Smooth muscle cell (in vitro differentiated cells): Measurements from ENCODE around the gene MTSS2. TPM values are rescaled to one million over a fixed set of nuclear protein-coding genes. Genes with fewer than 3 reads are reported as not detected.

Experiments used
- DNase-seq: peaks from one replicate; lab custom pipeline; 2025; ENCODE audit not compliant: unreplicated experiment; lab: John Stamatoyannopoulos, UW
- H2AFZ ChIP-seq: fragments of 200-600 bp; sonication (generic); 2 replicates; pipeline ENCODE4 v1.6.0; 2016; ENCODE audit warnings: antibody characterized with exemption, low read depth, mild to moderate bottlenecking
- H3F3A ChIP-seq: fragments of 200-600 bp; sonication (generic); 2 replicates; pipeline ENCODE4 v1.6.0; 2017; ENCODE audit warnings: antibody characterized with exemption, low read depth
- H3K27ac ChIP-seq: fragments of 200-600 bp; sonication (generic); 2 replicates; pipeline ENCODE4 v1.5.1; 2016; ENCODE audit warnings: low read depth, mild to moderate bottlenecking
- H3K27me3 ChIP-seq: fragments of 200-600 bp; sonication (generic); 2 replicates; pipeline ENCODE4 v1.6.1; 2016; ENCODE audit warnings: low read depth, mild to moderate bottlenecking
- H3K36me3 ChIP-seq: fragments of 200-600 bp; sonication (generic); 2 replicates; pipeline ENCODE4 v1.5.1; 2016; ENCODE audit warnings: low read depth
- H3K4me1 ChIP-seq: fragments of 200-600 bp; sonication (generic); 2 replicates; pipeline ENCODE4 v1.5.1; 2016; ENCODE audit warnings: low read depth
- H3K4me2 ChIP-seq: fragments of 200-600 bp; sonication (generic); 2 replicates; pipeline ENCODE4 v1.6.0; 2016; ENCODE audit warnings: mild to moderate bottlenecking
- H3K4me3 ChIP-seq: fragments of 200-600 bp; sonication (generic); 2 replicates; pipeline ENCODE4 v1.5.1; 2016; ENCODE audit warnings: mild to moderate bottlenecking
- H3K79me2 ChIP-seq: fragments of 200-600 bp; sonication (generic); 2 replicates; pipeline ENCODE4 v1.6.0; 2016; ENCODE audit warnings: low read depth, mild to moderate bottlenecking
- H3K9ac ChIP-seq: fragments of 200-600 bp; sonication (generic); 2 replicates; pipeline ENCODE4 v1.6.0; 2016; ENCODE audit warnings: low read depth
- H3K9me3 ChIP-seq: fragments of 200-600 bp; sonication (generic); replicated peaks from 2 replicates; pipeline ENCODE4 v1.5.1; 2016; ENCODE audit warnings: low read depth
- H4K20me1 ChIP-seq: fragments of 200-600 bp; sonication (generic); 2 replicates; pipeline ENCODE4 v1.6.0; 2016; ENCODE audit warnings: low read depth
- WGBS: methylation state at CpG from one replicate; pipeline ENCODE4 v1.1.7; 2016; ENCODE audit warnings: low lambda C conversion rate; 5-methylcytosine and 5-hydroxymethylcytosine counted together
- polyA plus RNA-seq: library from polyadenylated mRNA; unstranded; fragments of >200 nt; fragmentation: Nextera tagmentation; extraction: Ambion mirVana; gene quantifications from 2 replicates; pipeline ENCODE4 v1.2.1, GENCODE V29; 2016
- total RNA-seq: library from RNA; depleted of rRNA; stranded (reverse); fragments of >200 nt; gene quantifications from 2 replicates; pipeline ENCODE4 v1.2.3, GENCODE V29; 2014
- TF ChIP-seq, protein P1 (sequence below): fragments of 200-600 bp; sonication (generic); IDR thresholded peaks from 2 replicates; pipeline ENCODE4 v1.5.1; 2017; ENCODE audit warnings: borderline replicate concordance, mild to moderate bottlenecking, antibody characterized with exemption; ENCODE audit not compliant: insufficient read depth, poor library complexity, severe bottlenecking

The MTSS2 gene
- total and polyA plus RNA-seq, 2 experiments from 2014 or later: 4.2 to 19.5 TPM

DNA sequence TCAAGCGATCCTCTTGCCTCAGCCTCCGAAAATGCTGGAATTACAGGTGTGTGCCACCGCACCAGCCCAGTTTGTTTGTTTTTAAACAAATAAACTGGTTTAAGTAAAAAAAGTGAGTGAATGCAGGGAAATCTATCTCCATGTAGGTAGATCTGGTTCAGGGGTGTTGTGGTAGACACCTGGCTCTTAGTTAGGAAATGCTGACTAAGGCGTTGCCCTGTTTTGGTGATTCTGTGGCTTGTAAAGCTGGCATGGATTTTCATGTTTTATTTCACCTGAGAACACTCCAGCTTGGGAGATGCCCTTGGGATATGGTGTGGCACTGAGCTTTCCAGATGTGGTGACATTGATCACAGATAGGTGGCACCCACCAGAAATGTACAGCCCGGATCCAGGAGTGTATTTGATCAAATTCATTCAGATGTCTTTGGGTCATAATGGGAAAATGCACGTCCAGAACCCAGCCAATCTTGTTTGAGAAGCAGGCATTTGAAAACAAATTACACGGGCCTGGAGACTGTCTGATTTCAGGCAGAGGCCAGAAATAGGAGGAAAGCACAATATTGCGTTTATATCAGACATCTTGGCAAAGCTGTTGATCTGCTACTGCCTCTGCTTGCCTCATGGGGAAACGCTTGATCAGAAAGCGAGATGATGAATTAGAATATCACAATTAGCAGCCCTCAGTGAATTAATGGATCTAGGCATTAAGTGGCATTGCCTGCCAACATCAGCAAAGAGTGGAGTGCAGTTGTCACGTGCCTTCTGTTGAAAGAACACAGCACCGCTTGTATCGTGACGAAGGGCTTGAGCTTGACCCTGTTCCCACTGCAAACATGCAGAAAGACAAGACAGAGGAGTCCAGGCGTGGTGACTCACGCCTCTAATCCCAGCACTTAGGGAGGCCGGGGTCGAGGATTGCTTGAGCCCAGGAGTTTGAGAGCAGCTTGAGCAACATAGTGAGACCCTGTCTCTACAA lies 46.8 kb downstream of the MTSS2 start:
- Histone ChIP-seq H3K36me3 (no peaks in the 10 kb centered on the region), H3K4me2 (peak overlapping the region; percentile 47), H3K9ac (peak overlapping the region; percentile 49), H3K4me1 (peaks cover 9% of the 10 kb centered on the region), H2AFZ (no peak overlapping the region), H3K79me2 (no peaks in the 10 kb centered on the region), H3K27me3 (no peaks in the 10 kb centered on the region), H3K4me3 (no peak overlapping the region), H3K9me3 (no peaks in the 10 kb centered on the region), H3K27ac (peak overlapping the region; percentile 81), H3F3A (no peaks in the 10 kb centered on the region), H4K20me1 (no peaks in the 10 kb centered on the region)
- WGBS: 34% methylated on average over 17 of the region's 18 CpGs
- TF ChIP-seq, protein P1, sequence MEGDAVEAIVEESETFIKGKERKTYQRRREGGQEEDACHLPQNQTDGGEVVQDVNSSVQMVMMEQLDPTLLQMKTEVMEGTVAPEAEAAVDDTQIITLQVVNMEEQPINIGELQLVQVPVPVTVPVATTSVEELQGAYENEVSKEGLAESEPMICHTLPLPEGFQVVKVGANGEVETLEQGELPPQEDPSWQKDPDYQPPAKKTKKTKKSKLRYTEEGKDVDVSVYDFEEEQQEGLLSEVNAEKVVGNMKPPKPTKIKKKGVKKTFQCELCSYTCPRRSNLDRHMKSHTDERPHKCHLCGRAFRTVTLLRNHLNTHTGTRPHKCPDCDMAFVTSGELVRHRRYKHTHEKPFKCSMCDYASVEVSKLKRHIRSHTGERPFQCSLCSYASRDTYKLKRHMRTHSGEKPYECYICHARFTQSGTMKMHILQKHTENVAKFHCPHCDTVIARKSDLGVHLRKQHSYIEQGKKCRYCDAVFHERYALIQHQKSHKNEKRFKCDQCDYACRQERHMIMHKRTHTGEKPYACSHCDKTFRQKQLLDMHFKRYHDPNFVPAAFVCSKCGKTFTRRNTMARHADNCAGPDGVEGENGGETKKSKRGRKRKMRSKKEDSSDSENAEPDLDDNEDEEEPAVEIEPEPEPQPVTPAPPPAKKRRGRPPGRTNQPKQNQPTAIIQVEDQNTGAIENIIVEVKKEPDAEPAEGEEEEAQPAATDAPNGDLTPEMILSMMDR: no peak
- DNase-seq: peak; percentile 20

Other genes with a start within 250 kb of the MTSS2 start
- 30.2 and 32.5 TPM in 2 replicates for gene ST3GAL2, start 247.0 kb downstream of the MTSS2 start, total RNA-seq
- gene ST3GAL2, start 247.0 kb downstream of the MTSS2 start, polyA plus RNA-seq: 31.6 and 42.3 TPM in 2 replicates
- 5.7 and 16.5 TPM in 2 replicates for gene FCSK, start 231.5 kb downstream of the MTSS2 start, total RNA-seq
- 4.8 and 6.3 TPM in 2 replicates for gene FCSK, start 231.5 kb downstream of the MTSS2 start, polyA plus RNA-seq
- gene COG4, start 162.5 kb downstream of the MTSS2 start, total RNA-seq: 39.8 and 49.4 TPM in 2 replicates
- gene COG4, start 162.5 kb downstream of the MTSS2 start, polyA plus RNA-seq: 40.0 and 61.9 TPM in 2 replicates
- 98.9 and 126 TPM in 2 replicates for gene SF3B3, start 162.2 kb downstream of the MTSS2 start, total RNA-seq
- 129 and 137 TPM in 2 replicates for gene SF3B3, start 162.2 kb downstream of the MTSS2 start, polyA plus RNA-seq
- gene IL34, start 39.5 kb downstream of the MTSS2 start, total RNA-seq: not detected in 2 replicates
- gene IL34, start 39.5 kb downstream of the MTSS2 start, polyA plus RNA-seq: 0.49 and 1.2 TPM in 2 replicates
- gene VAC14, start 115.1 kb upstream of the MTSS2 start, total RNA-seq: 22.7 and 27.9 TPM in 2 replicates
- 42.0 and 52.3 TPM in 2 replicates for gene VAC14, start 115.1 kb upstream of the MTSS2 start, polyA plus RNA-seq